Measurements from ENCODE around the gene FHIT. TPM values are rescaled to one million over a fixed set of nuclear protein-coding genes. Genes with fewer than 3 reads are reported as not detected.

FHIT gene
- total RNA-seq, 4 donors from 2014 or later, result 7.5 to 20.1 (median 13.5) TPM

- no peak for DNase-seq
- no peaks in the 10 kb centered on the region for H3K36me3 ChIP-seq
- H3K4me3 ChIP-seq, result no peak overlapping the region
- no peaks in the 10 kb centered on the region for H3K4me1 ChIP-seq
- in situ Hi-C loops (cut with MboI; ENCODE audit: low pct_ligation_motif_present in 1 of 4, low pct_unique_long_range_greater_than_20kb in 1 of 4, low sequenced_read_pairs in 3 of 4), result no loop called here
- no peaks in the 10 kb centered on the region for H3K9me3 ChIP-seq
- no peak for TF ChIP-seq POLR2AphosphoS5 (IDR thresholded peaks at IDR 0.05)
- no peak for TF ChIP-seq EP300 (IDR thresholded peaks at IDR 0.05; ENCODE audit: low read depth)
- no peak for TF ChIP-seq POLR2A (IDR thresholded peaks at IDR 0.05)
- no peak for TF ChIP-seq CTCF (IDR thresholded peaks at IDR 0.05)
- WGBS, 2 donors (ENCODE audit: low coverage in 1 of 2), result 86 to 95% methylated on average over 4 to 5 of the region's 5 CpGs
- no peaks in the 10 kb centered on the region for H3K27me3 ChIP-seq
- intact Hi-C loops (cut with DNase I; ENCODE audit: low total_unique reads), result no loop called here
- H3K27ac ChIP-seq, result no peak overlapping the region
These were observed 492.4 kb downstream of the FHIT start for GRCh38 chr3:60758831-60759230.

GRCh38 chr3:60758171-60758570 is 493.1 kb downstream of the FHIT start:
- Histone ChIP-seq H3K9me3 (no peaks in the 10 kb centered on the region), H3K4me1 (no peaks in the 10 kb centered on the region)
- WGBS, 2 donors (ENCODE audit: low coverage in 1 of 2), result 62 to 88% methylated on average over 1 to 2 of the region's 2 CpGs

GRCh38 chr3:60757724-60758123 is 493.5 kb downstream of the FHIT start:
- WGBS, 2 donors (ENCODE audit: low coverage in 1 of 2), result 40 to 74% methylated on average over 1 to 6 of the region's 6 CpGs
- H3K27ac ChIP-seq, result no peak overlapping the region
- no peaks in the 10 kb centered on the region for H3K9me3 ChIP-seq
- H3K4me3 ChIP-seq, result no peak overlapping the region
- TF ChIP-seq CTCF (IDR thresholded peaks at IDR 0.05) (no peak), POLR2A (IDR thresholded peaks at IDR 0.05) (no peak), POLR2AphosphoS5 (IDR thresholded peaks at IDR 0.05) (no peak), EP300 (IDR thresholded peaks at IDR 0.05; ENCODE audit: low read depth) (no peak)
- DNase-seq, result no peak
- H3K36me3 ChIP-seq, result no peaks in the 10 kb centered on the region
- H3K4me1 ChIP-seq, result no peaks in the 10 kb centered on the region
- no peaks in the 10 kb centered on the region for H3K27me3 ChIP-seq
- in situ Hi-C loops (cut with MboI; ENCODE audit: low pct_ligation_motif_present in 1 of 4, low pct_unique_long_range_greater_than_20kb in 1 of 4, low sequenced_read_pairs in 3 of 4) (no loop called here), intact Hi-C loops (cut with DNase I; ENCODE audit: low total_unique reads) (no loop called here)

More at GRCh38 chr3:60758171-60758570, 493.1 kb downstream of the FHIT start:
- intact Hi-C loops (cut with DNase I; ENCODE audit: low total_unique reads) (no loop called here), in situ Hi-C loops (cut with MboI; ENCODE audit: low pct_ligation_motif_present in 1 of 4, low pct_unique_long_range_greater_than_20kb in 1 of 4, low sequenced_read_pairs in 3 of 4) (no loop called here)
- DNase-seq, result no peak
- Histone ChIP-seq H3K4me3 (no peak overlapping the region), H3K27me3 (no peaks in the 10 kb centered on the region), H3K36me3 (no peaks in the 10 kb centered on the region), H3K27ac (no peak overlapping the region)
- TF ChIP-seq EP300 (IDR thresholded peaks at IDR 0.05; ENCODE audit: low read depth) (no peak), CTCF (IDR thresholded peaks at IDR 0.05) (no peak)

- Histone ChIP-seq H3K4me3 (no peak overlapping the region), H3K4me1 (no peaks in the 10 kb centered on the region), H3K36me3 (no peaks in the 10 kb centered on the region), H3K27me3 (no peaks in the 10 kb centered on the region), H3K27ac (no peak overlapping the region), H3K9me3 (no peaks in the 10 kb centered on the region)
- DNase-seq, result no peak
- intact Hi-C loops (cut with DNase I; ENCODE audit: low total_unique reads), result no loop called here
- no peak for TF ChIP-seq POLR2AphosphoS5 (IDR thresholded peaks at IDR 0.05)
- no peak for TF ChIP-seq CTCF (IDR thresholded peaks at IDR 0.05)
- TF ChIP-seq POLR2A (IDR thresholded peaks at IDR 0.05), result no peak
- TF ChIP-seq EP300 (IDR thresholded peaks at IDR 0.05; ENCODE audit: low read depth), result no peak
- in situ Hi-C loops (cut with MboI; ENCODE audit: low pct_ligation_motif_present in 1 of 4, low pct_unique_long_range_greater_than_20kb in 1 of 4, low sequenced_read_pairs in 3 of 4), result no loop called here
- WGBS, 2 donors (ENCODE audit: low coverage in 1 of 2), result 65 to 75% methylated on average over 7 of the region's 7 CpGs
These were observed 494.8 kb downstream of the FHIT start for GRCh38 chr3:60756241-60757030.

All from transverse colon (tissue), 4 donors.